DOHH2 (cell line): ENCODE measurements around the gene ANGEL2.

Source experiments
- H3F3A ChIP-seq: fragments of 200-600 bp; sonication (generic), shearing (Covaris generic); 2 replicates; pipeline ENCODE4 v1.6.0; 2016; ENCODE audit warnings: antibody characterized with exemption, mild to moderate bottlenecking; ENCODE audit not compliant: control insufficient read depth, insufficient read depth
- H3K27ac ChIP-seq: fragments of 200-600 bp; sonication (generic); 2 replicates; pipeline ENCODE4 v1.5.1; 2014; ENCODE audit warnings: low read depth, mild to moderate bottlenecking, low read length, moderate library complexity
- H3K27me3 ChIP-seq: fragments of 200-600 bp; sonication (generic); 2 replicates; pipeline ENCODE4 v1.6.1; 2014; ENCODE audit warnings: mild to moderate bottlenecking, low read length, mixed read lengths; ENCODE audit not compliant: control insufficient read depth
- H3K36me3 ChIP-seq: fragments of 200-600 bp; sonication (generic); 2 replicates; pipeline ENCODE4 v1.6.1; 2014; ENCODE audit warnings: mild to moderate bottlenecking, low read length, moderate library complexity, mixed read lengths; ENCODE audit not compliant: control insufficient read depth
- H3K4me1 ChIP-seq: fragments of 200-600 bp; sonication (generic); 2 replicates; pipeline ENCODE4 v1.6.1; 2014; ENCODE audit warnings: mild to moderate bottlenecking, low read length, mixed read lengths; ENCODE audit not compliant: control insufficient read depth
- H3K4me2 ChIP-seq: fragments of 200-600 bp; sonication (generic); 2 replicates; pipeline ENCODE4 v1.6.0; 2014; ENCODE audit warnings: mild to moderate bottlenecking, low read length, moderate library complexity
- H3K4me3 ChIP-seq: fragments of 200-600 bp; sonication (generic); 2 replicates; pipeline ENCODE4 v1.5.1; 2014; ENCODE audit warnings: mild to moderate bottlenecking, low read length, mixed read lengths
- H3K79me2 ChIP-seq: fragments of 200-600 bp; sonication (generic); 2 replicates; pipeline ENCODE4 v1.6.1; 2014; ENCODE audit warnings: mild to moderate bottlenecking, low read length, mixed read lengths; ENCODE audit not compliant: control insufficient read depth
- H3K9me2 ChIP-seq: fragments of 200-600 bp; sonication (generic); replicated peaks from 2 replicates; pipeline ENCODE4 v1.6.1; 2014; ENCODE audit warnings: mild to moderate bottlenecking, low read length, mixed read lengths; ENCODE audit not compliant: control insufficient read depth
- H3K9me3 ChIP-seq: fragments of 200-600 bp; sonication (generic); 2 replicates; pipeline ENCODE4 v1.6.1; 2014; ENCODE audit warnings: antibody characterized with exemption, low read length, mixed read lengths; ENCODE audit not compliant: control insufficient read depth, insufficient read depth
- H4K20me1 ChIP-seq: fragments of 200-600 bp; sonication (generic); 2 replicates; pipeline ENCODE4 v1.6.0; 2014; ENCODE audit warnings: low read depth, mild to moderate bottlenecking, antibody characterized with exemption, low read length, moderate library complexity; ENCODE audit not compliant: control insufficient read depth, insufficient read depth
- EZH2phosphoT487 ChIP-seq: fragments of 200-600 bp; sonication (generic); IDR thresholded peaks from 2 replicates; pipeline ENCODE4 v1.6.1; 2017; ENCODE audit warnings: borderline replicate concordance, mild to moderate bottlenecking, antibody characterized with exemption, low read length, moderate library complexity, mixed read lengths
- TF ChIP-seq, protein P1 (sequence below): fragments of 200-600 bp; sonication (generic); IDR thresholded peaks from one replicate; pipeline ENCODE4 v1.5.1; 2014; ENCODE audit warnings: antibody characterized with exemption, mild to moderate bottlenecking, low read depth, low read length; ENCODE audit not compliant: poor library complexity, severe bottlenecking

ANGEL2 gene

DNA sequence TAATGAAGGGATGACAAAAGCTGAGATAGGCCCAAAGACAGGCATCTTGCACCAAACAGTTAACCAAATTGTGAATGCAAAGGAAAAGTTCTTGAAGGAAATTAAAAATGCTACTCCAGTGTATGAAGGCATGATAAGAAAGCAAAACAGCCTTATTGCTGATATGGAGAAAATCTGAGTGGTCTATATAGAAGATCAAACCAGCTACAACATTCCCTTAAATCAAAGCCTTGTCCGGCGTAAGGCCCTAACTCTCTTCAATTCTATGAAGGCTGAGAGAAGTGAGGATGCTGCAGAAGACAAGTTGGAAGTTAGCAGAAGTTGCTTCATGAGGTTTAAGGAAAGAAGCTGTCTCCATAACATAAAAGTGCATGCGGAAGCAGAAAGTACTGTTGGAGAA lies 4.3 kb upstream of the ANGEL2 start:
- no peak for TF ChIP-seq EZH2phosphoT487
- TF ChIP-seq, protein P1, sequence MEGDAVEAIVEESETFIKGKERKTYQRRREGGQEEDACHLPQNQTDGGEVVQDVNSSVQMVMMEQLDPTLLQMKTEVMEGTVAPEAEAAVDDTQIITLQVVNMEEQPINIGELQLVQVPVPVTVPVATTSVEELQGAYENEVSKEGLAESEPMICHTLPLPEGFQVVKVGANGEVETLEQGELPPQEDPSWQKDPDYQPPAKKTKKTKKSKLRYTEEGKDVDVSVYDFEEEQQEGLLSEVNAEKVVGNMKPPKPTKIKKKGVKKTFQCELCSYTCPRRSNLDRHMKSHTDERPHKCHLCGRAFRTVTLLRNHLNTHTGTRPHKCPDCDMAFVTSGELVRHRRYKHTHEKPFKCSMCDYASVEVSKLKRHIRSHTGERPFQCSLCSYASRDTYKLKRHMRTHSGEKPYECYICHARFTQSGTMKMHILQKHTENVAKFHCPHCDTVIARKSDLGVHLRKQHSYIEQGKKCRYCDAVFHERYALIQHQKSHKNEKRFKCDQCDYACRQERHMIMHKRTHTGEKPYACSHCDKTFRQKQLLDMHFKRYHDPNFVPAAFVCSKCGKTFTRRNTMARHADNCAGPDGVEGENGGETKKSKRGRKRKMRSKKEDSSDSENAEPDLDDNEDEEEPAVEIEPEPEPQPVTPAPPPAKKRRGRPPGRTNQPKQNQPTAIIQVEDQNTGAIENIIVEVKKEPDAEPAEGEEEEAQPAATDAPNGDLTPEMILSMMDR, result no peak
- no peak overlapping the region for H3K27ac ChIP-seq
- no peak overlapping the region for H3K4me2 ChIP-seq
- H4K20me1 ChIP-seq, result no peaks in the 10 kb centered on the region
- H3K4me3 ChIP-seq, result no peak overlapping the region
- H3K9me3 ChIP-seq, result peaks cover 1% of the 10 kb centered on the region; the same call in 1 of the 2 replicates
- H3K79me2 ChIP-seq, result peaks cover 2% of the 10 kb centered on the region
- no peaks in the 10 kb centered on the region for H3K27me3 ChIP-seq
- no peaks in the 10 kb centered on the region for H3F3A ChIP-seq
- no peaks in the 10 kb centered on the region for H3K36me3 ChIP-seq
- H3K4me1 ChIP-seq, result peaks cover 7% of the 10 kb centered on the region
- no peaks in the 10 kb centered on the region for H3K9me2 ChIP-seq

DNA sequence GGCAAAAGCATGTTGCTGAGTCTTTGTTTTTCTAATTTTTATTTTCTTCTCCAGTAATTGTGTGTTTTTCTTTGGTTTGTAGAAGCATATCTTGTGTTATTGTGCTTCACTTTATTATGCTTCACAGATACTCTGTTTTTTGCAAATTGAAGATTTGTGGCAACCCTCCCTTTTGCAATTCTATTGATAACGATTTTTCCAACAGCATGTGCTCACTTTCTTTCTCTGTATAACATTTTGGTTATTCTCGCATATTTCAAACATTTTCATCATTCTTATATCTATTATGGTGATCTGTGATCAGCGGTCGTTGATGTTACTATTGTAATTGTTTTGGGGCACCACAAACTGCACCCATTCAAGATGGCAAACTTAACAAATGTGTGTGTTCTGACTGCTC lies 3.8 kb upstream of the ANGEL2 start:
- H3K36me3 ChIP-seq, result 0 out of 2 replicates have a peak, but pooled peaks cover 4% of the 10 kb centered on the region
- no peak overlapping the region for H3K27ac ChIP-seq
- no peaks in the 10 kb centered on the region for H3F3A ChIP-seq
- no peak overlapping the region for H3K4me3 ChIP-seq
- H3K9me3 ChIP-seq, result no peaks in the 10 kb centered on the region
- peaks cover 9% of the 10 kb centered on the region for H3K4me1 ChIP-seq
- 0 out of 2 replicates have a peak, but pooled peaks cover 2% of the 10 kb centered on the region for H4K20me1 ChIP-seq
- H3K27me3 ChIP-seq, result no peaks in the 10 kb centered on the region
- no peak for TF ChIP-seq EZH2phosphoT487
- TF ChIP-seq, protein P1, result no peak
- no peak overlapping the region for H3K4me2 ChIP-seq
- peaks cover 8% of the 10 kb centered on the region for H3K79me2 ChIP-seq
- no peaks in the 10 kb centered on the region for H3K9me2 ChIP-seq

DNA sequence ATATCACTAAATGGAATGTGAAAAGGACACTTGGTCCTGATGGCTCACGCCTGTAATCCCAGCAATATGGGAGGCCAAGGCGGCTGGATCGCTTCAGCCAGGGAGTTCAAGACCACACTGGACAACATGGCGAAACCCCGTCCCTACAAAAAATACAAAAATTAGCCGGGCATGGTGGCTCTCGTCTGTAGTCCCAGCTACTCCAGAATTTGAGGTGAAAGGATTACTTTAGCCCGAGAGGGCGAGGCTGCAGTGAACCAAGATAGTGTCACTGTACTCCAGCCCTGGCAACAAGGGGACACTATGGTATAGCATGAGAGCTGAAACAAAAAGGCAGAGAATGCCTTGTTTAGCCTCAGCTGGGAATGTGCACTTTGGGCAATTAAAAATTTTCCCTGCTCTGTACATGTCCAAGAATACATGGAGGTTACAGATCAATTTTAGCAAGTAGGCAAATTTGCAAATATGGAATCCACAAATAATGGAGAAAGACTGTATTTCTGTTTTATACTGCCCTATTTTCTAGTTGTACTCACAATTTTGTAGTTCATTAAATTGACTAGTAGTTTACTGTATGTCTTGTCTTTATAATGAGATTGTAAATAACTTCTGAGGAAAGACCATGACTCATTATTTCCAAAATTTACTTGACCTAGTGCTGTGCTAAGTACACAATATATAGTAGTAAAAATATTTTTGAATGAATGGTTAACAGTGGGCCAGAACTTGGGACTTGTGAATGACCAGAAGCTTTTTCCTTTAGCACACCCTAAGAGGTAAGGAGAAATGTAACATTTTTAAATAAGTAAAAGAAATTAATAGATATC lies 2.0 kb upstream of the ANGEL2 start:
- Histone ChIP-seq H3K79me2 (peaks cover 26% of the 10 kb centered on the region), H3K9me3 (no peaks in the 10 kb centered on the region), H3K9me2 (no peaks in the 10 kb centered on the region), H4K20me1 (0 out of 2 replicates have a peak, but pooled peaks cover 3% of the 10 kb centered on the region), H3K27me3 (no peaks in the 10 kb centered on the region), H3K4me3 (no peak overlapping the region), H3K27ac (no peak overlapping the region), H3K4me2 (no peak overlapping the region), H3K36me3 (peaks cover 17% of the 10 kb centered on the region), H3F3A (no peaks in the 10 kb centered on the region), H3K4me1 (peaks cover 23% of the 10 kb centered on the region)
- TF ChIP-seq, protein P1, result no peak
- no peak for TF ChIP-seq EZH2phosphoT487
